Mesothelial cell of epicardium (in vitro differentiated cells): ENCODE measurements around the gene UGT1A6. TPM values are rescaled to one million over a fixed set of nuclear protein-coding genes. Genes with fewer than 3 reads are reported as not detected.

Source experiments
- DNase-seq, 2 experiments: peaks; one replicate each; pipeline ENCODE4 v3.0.0; 2021; ENCODE audit warnings: low spot score in 2 of 2; ENCODE audit not compliant: unreplicated experiment in 2 of 2
- H3K27ac Mint-ChIP-seq: 2 replicates; pipeline ENCODE4 v1.8.0; 2021; ENCODE audit warnings: mixed read lengths
- H3K27me3 Mint-ChIP-seq: 2 replicates; pipeline ENCODE4 v1.8.0; 2021; ENCODE audit warnings: low read depth, mixed read lengths
- H3K36me3 Mint-ChIP-seq: 2 replicates; pipeline ENCODE4 v1.8.0; 2021; ENCODE audit warnings: mixed read lengths
- H3K4me1 Mint-ChIP-seq: 2 replicates; pipeline ENCODE4 v1.8.0; 2021; ENCODE audit warnings: mixed read lengths
- H3K4me3 Mint-ChIP-seq: 2 replicates; pipeline ENCODE4 v1.8.0; 2021; ENCODE audit warnings: mild to moderate bottlenecking, moderate library complexity, mixed read lengths
- H3K9me3 Mint-ChIP-seq: 2 replicates; pipeline ENCODE4 v1.8.0; 2021; ENCODE audit warnings: mixed read lengths
- CTCF ChIP-seq: fragments of 200-600 bp; sonication (generic); IDR thresholded peaks from one replicate; pipeline ENCODE4 v1.5.0; 2021; ENCODE audit warnings: antibody characterized with exemption; ENCODE audit not compliant: unreplicated experiment
- total RNA-seq: library from RNA; stranded (reverse); gene quantifications from 3 replicates; pipeline ENCODE4 v1.2.1, GENCODE V29; 2021

UGT1A6 gene
- total RNA-seq, 1 donor from 2014 or later, result not detected

DNA sequence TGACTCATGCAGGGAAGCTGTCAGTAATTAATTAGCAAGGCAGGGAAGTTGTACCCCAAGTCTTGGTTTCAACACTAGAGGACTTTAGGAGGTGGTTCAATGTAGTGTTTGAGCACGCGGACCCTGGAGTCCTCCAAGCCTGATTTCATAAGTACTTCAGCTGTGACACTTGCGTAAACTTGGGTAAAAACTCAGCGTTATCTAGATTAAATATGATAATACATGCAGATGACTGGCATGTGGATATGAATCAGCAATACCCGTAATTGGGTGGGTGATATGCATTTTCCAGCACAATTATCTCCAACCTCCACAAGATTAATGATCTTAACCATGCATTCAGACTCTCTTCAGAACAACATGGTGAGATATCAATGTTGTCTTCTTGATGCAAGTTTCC is 5.8 kb upstream of the UGT1A6 start:
- TF ChIP-seq CTCF, result no peak
- DNase-seq, result no peak
- Mint-ChIP-seq H3K4me3 (no peak overlapping the region), H3K9me3 (peaks cover 4% of the 10 kb centered on the region), H3K27me3 (peaks cover 24% of the 10 kb centered on the region), H3K4me1 (peaks cover 2% of the 10 kb centered on the region), H3K27ac (no peak overlapping the region), H3K36me3 (no peaks in the 10 kb centered on the region)

GRCh38 chr2:233688341-233688740 is 4.3 kb upstream of the UGT1A6 start:
- DNase-seq, result no peak
- H3K9me3 Mint-ChIP-seq, result peaks cover 4% of the 10 kb centered on the region
- H3K27ac Mint-ChIP-seq, result no peak overlapping the region
- H3K27me3 Mint-ChIP-seq, result peaks cover 16% of the 10 kb centered on the region
- H3K4me1 Mint-ChIP-seq, result peaks cover 2% of the 10 kb centered on the region
- H3K36me3 Mint-ChIP-seq, result no peaks in the 10 kb centered on the region
- H3K4me3 Mint-ChIP-seq, result no peak overlapping the region
- TF ChIP-seq CTCF, result no peak

DNA sequence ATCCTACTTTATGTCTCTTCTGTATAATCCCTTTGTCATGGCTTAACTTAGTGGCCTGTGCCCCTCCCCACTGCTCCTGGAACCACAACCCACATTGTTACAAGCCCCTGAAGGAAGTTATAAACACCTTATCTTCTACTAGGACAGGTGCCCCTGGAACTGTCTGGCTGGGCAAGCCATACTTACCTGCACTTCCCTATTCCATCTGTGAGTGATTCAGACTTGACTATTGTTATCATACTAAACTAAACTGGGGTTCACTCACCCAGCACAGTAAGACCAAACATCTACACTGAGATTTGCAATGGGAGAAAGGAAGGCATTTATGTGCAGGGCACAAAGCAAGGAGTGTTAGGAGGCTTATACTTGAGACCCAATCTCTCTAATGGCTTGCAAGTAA is 3.7 kb upstream of the UGT1A6 start:
- Mint-ChIP-seq H3K27ac (no peak overlapping the region), H3K4me1 (peaks cover 2% of the 10 kb centered on the region), H3K36me3 (no peaks in the 10 kb centered on the region)

GRCh38 chr2:233689501-233689900 is 3.2 kb upstream of the UGT1A6 start:
- Mint-ChIP-seq H3K4me1 (peaks cover 2% of the 10 kb centered on the region), H3K36me3 (no peaks in the 10 kb centered on the region), H3K4me3 (no peak overlapping the region), H3K27me3 (peaks cover 15% of the 10 kb centered on the region), H3K9me3 (peaks cover 4% of the 10 kb centered on the region), H3K27ac (no peak overlapping the region)
- TF ChIP-seq CTCF, result no peak
- DNase-seq, result no peak

More for the DNA sequence above, 3.7 kb upstream of the UGT1A6 start:
- no peak for DNase-seq
- H3K27me3 Mint-ChIP-seq, result peaks cover 15% of the 10 kb centered on the region
- H3K9me3 Mint-ChIP-seq, result peaks cover 4% of the 10 kb centered on the region
- H3K4me3 Mint-ChIP-seq, result no peak overlapping the region
- no peak for TF ChIP-seq CTCF

- Mint-ChIP-seq H3K4me1 (peaks cover 2% of the 10 kb centered on the region), H3K36me3 (no peaks in the 10 kb centered on the region), H3K4me3 (no peak overlapping the region), H3K27me3 (peaks cover 9% of the 10 kb centered on the region), H3K27ac (no peak overlapping the region), H3K9me3 (peaks cover 4% of the 10 kb centered on the region)
- TF ChIP-seq CTCF, result no peak
- no peak for DNase-seq
These were observed 2.2 kb upstream of the UGT1A6 start for GRCh38 chr2:233690444-233690843.
